HUES64 (cell line): ENCODE measurements around the gene GAD1.

Source experiments
- H3K27ac ChIP-seq: 2 replicates; pipeline ENCODE4 v1.7.0; 2013; ENCODE audit warnings: low read depth, low read length, inconsistent platforms
- H3K27me3 ChIP-seq: 2 replicates; pipeline ENCODE4 v1.6.1; 2013; ENCODE audit warnings: mild to moderate bottlenecking, low read length; ENCODE audit not compliant: insufficient read depth
- H3K36me3 ChIP-seq: 2 replicates; pipeline ENCODE4 v1.6.1; 2013; ENCODE audit warnings: mild to moderate bottlenecking, low read length; ENCODE audit not compliant: insufficient read depth
- H3K4me1 ChIP-seq: 2 replicates; pipeline ENCODE4 v1.6.1; 2013; ENCODE audit warnings: mild to moderate bottlenecking, low read length, moderate library complexity; ENCODE audit not compliant: insufficient read depth
- H3K4me3 ChIP-seq: 2 replicates; pipeline ENCODE4 v1.5.1; 2013; ENCODE audit warnings: mild to moderate bottlenecking, low read length, moderate library complexity
- H3K9ac ChIP-seq: 2 replicates; pipeline ENCODE4 v1.6.1; 2013; ENCODE audit warnings: mild to moderate bottlenecking, low read depth, low read length
- H3K9me3 ChIP-seq: 2 replicates; pipeline ENCODE4 v1.6.1; 2013; ENCODE audit warnings: low read depth, low read length; ENCODE audit not compliant: insufficient read depth
- WGBS: fragments of 150-250, 120-280 bp; methylation state at CpG from one replicate; pipeline ENCODE4 v1.1.7; 2013; ENCODE audit warnings: missing lambda C conversion rate; 5-methylcytosine and 5-hydroxymethylcytosine counted together

Gene GAD1

DNA sequence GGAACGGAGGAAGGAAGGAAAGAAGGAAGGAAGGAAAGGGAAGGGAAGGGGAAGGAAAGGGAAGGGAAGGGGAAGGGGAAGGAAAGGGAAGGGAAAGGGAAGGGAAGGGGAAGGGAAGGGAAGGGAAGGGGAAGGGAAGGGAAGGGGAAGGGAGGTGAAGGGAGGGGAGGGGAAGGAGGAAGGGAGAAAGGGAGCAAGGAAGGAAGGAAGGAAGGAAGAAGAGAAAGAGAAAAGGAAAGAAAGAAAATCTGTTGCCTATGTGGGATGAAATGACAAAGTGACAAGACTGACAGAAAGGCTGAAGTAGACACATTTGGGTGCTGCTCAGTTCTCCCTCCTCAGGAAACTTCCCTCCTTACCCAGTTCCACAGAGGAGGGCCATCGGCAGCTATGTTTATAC, 66.1 kb downstream of the GAD1 start:
- Histone ChIP-seq H3K36me3 (no peaks in the 10 kb centered on the region), H3K4me3 (no peak overlapping the region), H3K4me1 (no peaks in the 10 kb centered on the region), H3K9ac (no peak overlapping the region), H3K9me3 (no peaks in the 10 kb centered on the region), H3K27ac (no peak overlapping the region), H3K27me3 (no peaks in the 10 kb centered on the region)
- WGBS: 93% methylated on average over 2 of the region's 2 CpGs

DNA sequence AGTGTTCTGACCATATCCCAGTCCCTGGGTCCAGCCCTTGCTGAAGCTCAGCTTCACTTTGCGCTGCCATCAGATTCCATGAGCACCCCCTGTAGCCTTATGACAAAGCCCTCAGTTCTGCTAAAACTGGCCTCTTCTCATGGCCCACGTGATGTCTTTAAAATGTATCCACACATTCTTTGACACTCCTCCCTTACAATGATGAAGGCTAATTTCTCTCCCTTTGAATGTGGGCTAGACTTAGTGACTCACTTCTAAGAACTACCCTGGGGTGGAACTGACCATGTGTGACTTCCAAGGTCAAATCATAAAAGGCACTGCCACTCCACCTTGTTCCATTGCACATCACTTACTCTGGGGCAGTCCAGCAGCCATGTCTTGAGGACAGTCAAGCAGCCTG, 67.0 kb downstream of the GAD1 start:
- H3K9me3 ChIP-seq: no peaks in the 10 kb centered on the region
- no peak overlapping the region for H3K9ac ChIP-seq
- no peak overlapping the region for H3K4me3 ChIP-seq
- H3K36me3 ChIP-seq: no peaks in the 10 kb centered on the region
- no peak overlapping the region for H3K27ac ChIP-seq
- H3K4me1 ChIP-seq: no peaks in the 10 kb centered on the region
- H3K27me3 ChIP-seq: no peaks in the 10 kb centered on the region
- 89% methylated on average over 2 of the region's 2 CpGs for WGBS

DNA sequence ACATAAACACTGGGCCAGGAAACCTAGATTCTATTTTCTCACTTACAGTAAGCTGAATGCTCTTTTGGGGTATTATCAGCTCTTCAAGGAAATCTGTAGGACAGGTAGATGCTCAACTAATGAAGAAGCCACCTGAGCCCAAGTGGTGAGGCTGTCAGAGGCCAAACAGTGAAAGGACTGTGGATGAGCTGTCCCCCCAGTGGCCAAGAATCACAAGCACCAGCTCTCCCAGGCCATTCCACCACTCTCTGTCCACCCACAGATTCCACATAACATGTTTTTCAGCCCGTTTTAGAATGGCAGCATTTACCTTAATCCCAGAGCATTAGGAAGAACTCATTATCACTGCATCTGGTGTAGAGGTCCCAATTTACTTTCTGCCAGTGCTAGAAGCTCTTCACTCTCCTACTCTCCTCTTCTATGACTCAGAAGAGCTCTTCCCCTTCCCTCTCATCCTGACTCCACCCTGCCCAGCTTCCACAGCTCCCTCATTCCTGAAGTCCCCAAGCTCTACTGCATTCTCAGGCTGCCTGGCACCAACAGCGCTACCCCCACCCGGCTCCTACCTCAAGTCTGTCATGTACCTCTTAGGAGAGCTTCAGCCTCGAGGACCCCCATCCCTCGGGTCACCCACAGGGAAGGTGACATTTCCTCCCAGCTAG, 68.6 kb downstream of the GAD1 start:
- Histone ChIP-seq H3K4me3 (no peak overlapping the region), H3K27ac (no peak overlapping the region)
- WGBS: 89% methylated on average over 5 of the region's 5 CpGs

DNA sequence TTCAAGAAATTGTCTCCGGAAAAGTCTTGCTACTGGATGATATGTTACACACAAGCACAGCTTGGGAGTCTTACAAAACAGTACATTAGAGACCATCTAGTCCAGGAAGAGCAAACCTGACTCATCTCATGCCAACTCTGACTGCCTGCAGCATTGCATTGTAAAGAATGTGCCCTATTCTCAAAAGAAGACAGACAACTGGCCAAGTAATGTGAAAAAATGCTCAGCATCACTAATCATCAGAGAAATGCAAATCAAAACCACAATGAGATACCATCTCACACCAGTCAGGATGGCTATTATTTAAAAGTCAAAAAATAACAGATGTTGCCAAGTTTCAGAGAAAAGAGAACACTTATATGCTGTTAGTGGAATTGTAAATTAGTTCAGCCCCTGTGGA, 69.7 kb downstream of the GAD1 start:
- no peaks in the 10 kb centered on the region for H3K36me3 ChIP-seq
- 91% methylated on average over 1 of the region's 1 CpG for WGBS
- H3K4me3 ChIP-seq: no peak overlapping the region
- no peak overlapping the region for H3K27ac ChIP-seq
- no peaks in the 10 kb centered on the region for H3K27me3 ChIP-seq
- 0 out of 2 replicates have a peak, but pooled peaks cover 4% of the 10 kb centered on the region for H3K4me1 ChIP-seq
- no peak overlapping the region for H3K9ac ChIP-seq
- no peaks in the 10 kb centered on the region for H3K9me3 ChIP-seq

More for the DNA sequence above, 68.6 kb downstream of the GAD1 start:
- no peaks in the 10 kb centered on the region for H3K27me3 ChIP-seq
- no peaks in the 10 kb centered on the region for H3K9me3 ChIP-seq
- H3K9ac ChIP-seq: no peak overlapping the region
- H3K4me1 ChIP-seq: 0 out of 2 replicates have a peak, but pooled peaks cover 4% of the 10 kb centered on the region
- H3K36me3 ChIP-seq: no peaks in the 10 kb centered on the region

DNA sequence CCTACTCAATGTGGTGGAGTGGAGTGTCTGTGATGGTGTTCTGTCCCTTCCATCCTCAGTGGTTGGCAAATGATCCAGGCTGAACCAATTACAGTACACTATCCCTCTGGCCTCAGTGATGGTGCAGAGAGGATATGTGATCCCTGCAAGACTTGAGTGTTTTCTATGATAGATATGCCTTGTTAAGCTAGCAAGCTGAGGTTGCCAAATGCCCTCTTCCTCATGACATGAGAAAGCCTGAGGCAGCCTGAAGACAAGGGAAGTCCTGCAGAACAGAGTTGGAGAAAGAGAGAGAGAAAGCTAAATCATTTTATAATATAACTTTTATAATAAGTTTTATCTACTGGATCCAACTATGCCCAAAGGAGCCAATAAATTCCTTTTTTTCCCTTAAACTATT, 70.8 kb downstream of the GAD1 start:
- Histone ChIP-seq H3K9me3 (no peaks in the 10 kb centered on the region), H3K9ac (no peak overlapping the region)

DNA sequence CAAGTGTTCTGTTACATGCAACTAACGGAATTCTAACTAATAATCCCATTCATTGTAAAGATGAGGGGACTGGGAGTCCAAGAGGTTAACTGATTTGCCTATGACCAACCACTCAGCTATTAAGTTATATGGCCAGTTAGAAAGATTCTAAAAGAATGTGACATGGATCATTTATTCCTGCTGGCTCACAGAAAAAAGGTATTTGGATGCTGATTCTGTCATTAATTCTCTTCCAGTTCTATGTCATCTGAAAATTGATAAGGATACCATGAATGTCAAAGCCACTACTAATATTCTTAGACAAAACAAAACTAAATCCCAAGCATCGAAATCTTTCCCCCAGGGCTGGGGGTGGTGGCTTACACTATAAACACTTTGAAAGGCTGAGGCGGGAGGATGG, 71.2 kb downstream of the GAD1 start:
- Histone ChIP-seq H3K27ac (no peak overlapping the region), H3K4me1 (0 out of 2 replicates have a peak, but pooled peaks cover 4% of the 10 kb centered on the region), H3K4me3 (no peak overlapping the region), H3K9ac (no peak overlapping the region), H3K27me3 (no peaks in the 10 kb centered on the region), H3K36me3 (no peaks in the 10 kb centered on the region), H3K9me3 (no peaks in the 10 kb centered on the region)
- WGBS: 94% methylated on average over 2 of the region's 3 CpGs

More for the DNA sequence above, 70.8 kb downstream of the GAD1 start:
- Histone ChIP-seq H3K4me3 (no peak overlapping the region), H3K4me1 (0 out of 2 replicates have a peak, but pooled peaks cover 4% of the 10 kb centered on the region), H3K36me3 (no peaks in the 10 kb centered on the region), H3K27me3 (no peaks in the 10 kb centered on the region), H3K27ac (no peak overlapping the region)

DNA sequence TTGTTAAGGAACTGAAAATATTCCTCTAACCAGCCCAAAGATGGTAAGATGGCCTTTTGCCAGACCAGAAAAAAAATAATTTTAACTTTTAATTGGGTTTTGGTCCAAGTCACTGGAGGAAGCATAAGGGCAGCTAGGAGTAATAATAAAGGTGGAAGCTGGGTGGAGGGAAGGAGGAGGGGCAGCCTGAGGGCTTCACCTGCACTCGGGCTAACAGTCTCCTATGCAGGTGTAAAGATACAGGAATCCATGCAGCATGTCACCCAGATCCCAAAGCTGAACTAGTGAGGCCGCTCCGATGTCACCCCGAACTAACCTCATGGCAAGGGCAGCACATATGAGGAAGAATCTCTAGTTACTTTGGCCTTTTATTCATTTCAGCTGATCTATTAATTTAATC, 75.2 kb downstream of the GAD1 start:
- H3K27me3 ChIP-seq: no peaks in the 10 kb centered on the region
- 91% methylated on average over 4 of the region's 4 CpGs for WGBS

DNA sequence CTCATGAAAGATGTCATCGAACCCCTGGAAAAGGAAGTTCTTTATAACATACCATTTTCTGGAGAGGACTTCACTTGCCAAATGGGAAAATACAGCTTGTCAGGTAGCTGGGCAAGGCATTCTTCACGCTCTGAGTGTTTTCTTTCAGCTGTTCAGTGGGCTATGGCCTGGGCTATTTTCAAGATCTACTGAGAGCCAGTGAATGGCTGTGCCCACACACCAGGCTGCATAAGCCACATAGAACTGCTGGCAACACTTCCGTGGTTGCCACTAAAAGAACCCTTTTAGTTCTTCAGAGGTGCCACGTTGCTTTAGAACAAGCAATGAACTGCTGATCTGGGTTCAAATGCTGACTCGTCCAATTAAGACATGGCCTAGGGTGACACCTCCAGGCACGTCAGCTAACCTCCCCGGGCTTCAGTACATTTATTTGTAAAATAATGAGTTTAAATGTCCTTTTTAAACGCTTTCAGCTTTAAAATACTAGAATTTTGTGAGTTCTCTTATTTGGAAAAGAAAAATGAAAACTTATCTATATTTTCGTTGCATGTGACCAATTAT, 75.8 kb downstream of the GAD1 start:
- 89% methylated on average over 8 of the region's 9 CpGs for WGBS

More for the DNA sequence above, 75.2 kb downstream of the GAD1 start:
- Histone ChIP-seq H3K27ac (no peak overlapping the region), H3K9ac (no peak overlapping the region), H3K4me1 (0 out of 2 replicates have a peak, but pooled peaks cover 4% of the 10 kb centered on the region), H3K36me3 (no peaks in the 10 kb centered on the region), H3K4me3 (no peak overlapping the region), H3K9me3 (no peaks in the 10 kb centered on the region)

DNA sequence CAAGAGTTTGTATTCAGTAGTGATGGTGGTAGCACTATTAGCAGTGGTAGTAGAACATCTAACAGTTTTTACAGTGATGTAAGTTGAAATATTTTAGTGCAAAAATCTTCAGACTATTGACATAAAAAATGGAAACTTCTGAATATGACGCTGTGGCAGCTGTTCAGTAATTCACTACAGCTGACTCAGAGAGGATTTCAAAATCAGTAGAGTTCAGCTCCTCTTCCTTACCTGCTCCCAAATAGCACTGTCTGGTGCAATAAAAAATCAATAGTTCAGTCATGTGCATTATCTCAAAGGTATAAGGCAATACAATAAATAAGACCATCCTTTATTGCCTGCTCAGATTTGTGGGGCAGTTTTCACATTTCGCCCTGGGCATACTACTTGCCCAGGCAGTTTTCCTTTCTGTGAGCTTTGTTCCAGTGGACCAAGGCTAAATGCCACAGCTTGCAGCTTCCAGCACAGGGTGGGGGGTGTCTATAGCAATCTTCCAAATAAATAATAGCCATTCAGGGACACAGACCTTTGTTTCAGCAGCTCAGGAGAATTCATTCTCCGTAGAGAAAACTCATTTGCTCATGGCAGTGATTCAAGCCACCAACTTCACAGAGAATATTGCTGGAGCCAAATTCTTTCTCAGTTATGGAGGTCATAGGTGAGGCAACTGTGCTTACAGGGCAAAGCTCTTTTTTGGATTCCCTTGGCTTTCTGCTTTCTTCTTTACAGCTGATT, 78.5 kb downstream of the GAD1 start:
- no peaks in the 10 kb centered on the region for H3K36me3 ChIP-seq
- H3K9me3 ChIP-seq: no peaks in the 10 kb centered on the region
- H3K27me3 ChIP-seq: no peaks in the 10 kb centered on the region
- no peak overlapping the region for H3K27ac ChIP-seq
- 91% methylated on average over 3 of the region's 3 CpGs for WGBS
- H3K4me1 ChIP-seq: no peaks in the 10 kb centered on the region
- H3K4me3 ChIP-seq: no peak overlapping the region
- no peak overlapping the region for H3K9ac ChIP-seq

More for the DNA sequence above, 75.8 kb downstream of the GAD1 start:
- Histone ChIP-seq H3K4me3 (no peak overlapping the region), H3K9me3 (no peaks in the 10 kb centered on the region), H3K27me3 (no peaks in the 10 kb centered on the region), H3K36me3 (no peaks in the 10 kb centered on the region), H3K4me1 (0 out of 2 replicates have a peak, but pooled peaks cover 4% of the 10 kb centered on the region), H3K27ac (no peak overlapping the region), H3K9ac (no peak overlapping the region)

DNA sequence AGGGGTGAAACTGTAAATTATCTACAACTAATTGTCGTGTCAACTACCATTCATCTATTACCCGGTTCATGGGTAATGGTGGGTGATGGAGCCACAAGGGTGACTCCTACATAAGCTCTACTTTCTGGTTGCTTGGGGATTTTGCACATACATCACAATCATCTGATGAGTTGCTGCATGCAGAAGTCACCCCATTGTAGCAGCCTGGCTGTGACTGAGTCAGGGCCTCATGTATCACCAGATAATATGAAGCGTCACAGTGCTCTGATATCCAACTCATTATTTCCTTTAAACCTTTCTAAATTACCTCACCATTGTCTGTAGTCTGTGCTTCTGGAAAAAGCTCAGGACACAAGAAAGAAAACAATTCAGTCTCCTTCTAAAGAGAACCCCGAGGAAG, 79.9 kb downstream of the GAD1 start:
- WGBS: 75% methylated on average over 2 of the region's 4 CpGs
- H3K27ac ChIP-seq: no peak overlapping the region
- no peaks in the 10 kb centered on the region for H3K4me1 ChIP-seq
- H3K9ac ChIP-seq: no peak overlapping the region
- no peaks in the 10 kb centered on the region for H3K9me3 ChIP-seq
- no peak overlapping the region for H3K4me3 ChIP-seq
- no peaks in the 10 kb centered on the region for H3K27me3 ChIP-seq
- H3K36me3 ChIP-seq: no peaks in the 10 kb centered on the region

DNA sequence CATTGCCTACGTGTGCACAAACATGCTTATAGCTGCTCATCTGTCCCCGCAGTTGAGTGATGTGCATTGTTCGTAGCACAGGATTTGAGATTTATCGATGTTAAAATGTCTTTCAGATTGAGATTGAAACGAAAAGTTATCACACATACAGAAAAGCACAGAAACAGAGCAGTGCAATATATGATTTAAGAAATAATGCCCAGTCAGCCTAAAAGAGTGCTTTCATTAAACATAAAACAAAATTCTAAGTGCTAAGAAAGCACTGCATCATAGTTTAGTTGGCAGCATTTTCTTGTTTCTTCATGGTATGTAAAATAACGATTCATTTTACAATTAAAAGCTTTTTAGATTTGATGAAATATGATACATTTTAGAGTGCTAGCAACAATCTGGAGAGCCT, 80.4 kb downstream of the GAD1 start:
- Histone ChIP-seq H3K9ac (no peak overlapping the region), H3K27ac (no peak overlapping the region), H3K4me1 (no peaks in the 10 kb centered on the region), H3K9me3 (no peaks in the 10 kb centered on the region), H3K27me3 (no peaks in the 10 kb centered on the region), H3K4me3 (no peak overlapping the region), H3K36me3 (no peaks in the 10 kb centered on the region)
- WGBS: 96% methylated on average over 5 of the region's 6 CpGs
